H1 (cell line): ENCODE data around the gene SCFD1. TPM values are rescaled to one million over a fixed set of nuclear protein-coding genes. Genes with fewer than 3 reads are reported as not detected.

ENCODE experiments used
- BRCA1 ChIP-seq: IDR thresholded peaks from 2 replicates; pipeline ENCODE4 v1.6.1; 2012; ENCODE audit warnings: low read depth, low read length, improper control_type of control experiment
- CEBPB ChIP-seq: IDR thresholded peaks from 2 replicates; pipeline ENCODE4 v1.6.1; 2012; ENCODE audit warnings: low read depth, low read length
- GTF2F1 ChIP-seq: IDR thresholded peaks from 2 replicates; pipeline ENCODE4 v1.6.1; 2012; ENCODE audit warnings: low read depth, low read length, improper control_type of control experiment, borderline replicate concordance
- SIN3A ChIP-seq, 2 experiments: IDR thresholded peaks in 1 of 2; conservative IDR thresholded peaks in 1 of 2; 2 replicates each; pipeline ENCODE4 v1.6.1; 2011 to 2012; ENCODE audit warnings: low read length in 2 of 2, improper control_type of control experiment in 1 of 2, low read depth in 1 of 2, mild to moderate bottlenecking in 1 of 2
- SUZ12 ChIP-seq: fragments of 200-600 bp; sonication (generic); IDR thresholded peaks from 2 replicates; pipeline ENCODE4 v1.6.1; 2012; ENCODE audit warnings: mild to moderate bottlenecking, inconsistent platforms, low read length, moderate library complexity, mixed read lengths
- polyA plus RNA-seq, 7 experiments: library from polyadenylated mRNA; depleted of rRNA in 3 of 7; stranded (reverse) in 5 of 7; unstranded in 2 of 7; fragments of >200 nt in 5 of 7; fragments of 200-250 nt in 2 of 7; gene quantifications; 1 replicate in 5 of 7; 2 replicates in 1 of 7; 4 replicates in 1 of 7; pipeline versions ENCODE4 v1.2.1 to v1.2.3, GENCODE V29; 2011 to 2013; ENCODE audit warnings: missing spikeins in 2 of 7, mixed read lengths in 2 of 7
- total RNA-seq: library from RNA; stranded (reverse); fragmentation: NEBNext Ultra II Directional; extraction: Animal tissue kit (Norgen Biotek cat#: 25700); gene quantifications from 2 replicates; pipeline ENCODE4 v1.2.1, GENCODE V29; 2021

Gene SCFD1
- total and polyA plus RNA-seq, 2 of the 8 experiments (the other 6 are each of a cell fraction or from before 2014, with no cell fraction given) = 32.8 to 64.5 TPM

GRCh38 chr14:30759172-30760125 lies 137.3 kb downstream of the SCFD1 start (continued):
- TF ChIP-seq SIN3A (conservative IDR thresholded peaks at IDR 0.05 in 1 of 2, IDR thresholded peaks at IDR 0.05 in 1 of 2; ENCODE audit: low read depth in 1 of 2, low read length in 2 of 2) = no peak
- TF ChIP-seq BRCA1 = no peak
- no peak for TF ChIP-seq SUZ12
- no peak for TF ChIP-seq GTF2F1
- TF ChIP-seq CEBPB = no peak
